Kidney (tissue), 14 donors: Measurements from ENCODE around the gene LEMD2. TPM values are rescaled to one million over a fixed set of nuclear protein-coding genes. Genes with fewer than 3 reads are reported as not detected.

Source experiments
- DNase-seq, 5 donors: peaks; one replicate each; pipeline ENCODE4 v3.0.0-alpha.2; 2013 to 2020
- FAIRE-seq: peaks from 2 replicates; lab custom pipeline; 2012; peaks lifted over from hg19 to GRCh38; lab: Jason Lieb, UNC
- H3K27ac ChIP-seq, 2 donors: one replicate each; pipeline ENCODE4 v1.7.0; 2013; ENCODE audit warnings: low read depth in 2 of 2, low read length in 2 of 2, inconsistent platforms in 1 of 2
- H3K27me3 ChIP-seq: one replicate; pipeline ENCODE4 v1.7.1; 2013; ENCODE audit warnings: low read length, inconsistent platforms; ENCODE audit not compliant: control insufficient read depth, insufficient read depth
- H3K36me3 ChIP-seq, 3 donors: one replicate each; pipeline versions ENCODE4 v1.7.0 to v1.7.1; 2013; ENCODE audit warnings: low read length in 3 of 3, control low read depth in 1 of 3, inconsistent platforms in 1 of 3; ENCODE audit not compliant: insufficient read depth in 3 of 3, control insufficient read depth in 2 of 3
- H3K4me1 ChIP-seq, 3 donors: one replicate each; pipeline versions ENCODE4 v1.7.0 to v1.7.1; 2013; ENCODE audit warnings: low read length in 3 of 3, inconsistent platforms in 1 of 3, low read depth in 1 of 3; ENCODE audit not compliant: control insufficient read depth in 2 of 3, insufficient read depth in 2 of 3
- H3K4me3 ChIP-seq, 3 donors: one replicate each; pipeline versions ENCODE4 v1.7.0 to v1.8.1; 2013; ENCODE audit warnings: low read length in 3 of 3, control low read depth in 1 of 3, inconsistent platforms in 1 of 3
- H3K9ac ChIP-seq, 3 donors: one replicate each; pipeline versions ENCODE4 v1.7.0 to v1.7.1; 2013; ENCODE audit warnings: low read length in 3 of 3, control low read depth in 1 of 3, inconsistent platforms in 1 of 3
- H3K9me3 ChIP-seq, 3 donors: one replicate each; pipeline versions ENCODE4 v1.7.0 to v1.7.1; 2013; ENCODE audit warnings: low read length in 3 of 3, control low read depth in 1 of 3, inconsistent platforms in 1 of 3; ENCODE audit not compliant: control insufficient read depth in 2 of 3, insufficient read depth in 1 of 3
- intact Hi-C: fragments of 100-400 bp; cut with DNase I; formaldehyde crosslinking; loops from one replicate; pipeline ENCODE4 v1.11.1; 2022
- polyA plus RNA-seq: library from polyadenylated mRNA; stranded (reverse); fragments of 350-450 nt; fragmentation: Illumina TruSeq; extraction: RNeasy Lipid Tissue Mini Kit (QIAGEN cat#74804); gene quantifications from one replicate; pipeline ENCODE4 v1.2.3, GENCODE V29; 2014; ENCODE audit warnings: low read depth, low replicate concordance; ENCODE audit not compliant: insufficient read depth
- total RNA-seq: library from RNA; stranded (reverse); fragmentation: NEBNext Ultra II Directional; extraction: Animal tissue kit (Norgen Biotek cat#: 25700); gene quantifications from one replicate; pipeline ENCODE4 v1.2.1, GENCODE V29; 2021
- TF ChIP-seq, protein P1 (sequence below): IDR thresholded peaks from 3 replicates; pipeline ENCODE4 v1.5.1; 2012; ENCODE audit warnings: mild to moderate bottlenecking, moderate library complexity, borderline replicate concordance; ENCODE audit not compliant: insufficient read depth; ENCODE audit errors: extremely low read depth
- donor health status: control.
- donor health status: control.
- donor health status: control.
- donor health status: control.
- donor health status: control.
- donor health status: DM: yes; HTN: yes; CAD: no.
- donor health status: Normal renal cell carcinoma (clear cell type).

LEMD2 gene
- total and polyA plus RNA-seq, 2 donors from 2014 or later = 36.4 to 57.1 TPM

GRCh38 chr6:33761922-33762629 lies 26.9 kb downstream of the LEMD2 start:
- peaks cover 0 to 10% (median 6%) of the 10 kb centered on the region in 3 donors for H3K4me1 ChIP-seq
- DNase-seq = peak in 1 of 5 donors; percentile 95

GRCh38 chr6:33761581-33761921 lies 27.4 kb downstream of the LEMD2 start:
- H3K4me3 ChIP-seq = no peak overlapping the region
- no peaks in the 10 kb centered on the region for H3K27me3 ChIP-seq
- H3K27ac ChIP-seq = no peak overlapping the region
- H3K9ac ChIP-seq = no peak overlapping the region
- no peak for DNase-seq
- H3K4me1 ChIP-seq = peaks cover 0 to 10% (median 6%) of the 10 kb centered on the region in 3 donors
- no peaks in the 10 kb centered on the region for H3K36me3 ChIP-seq
- TF ChIP-seq, protein P1, sequence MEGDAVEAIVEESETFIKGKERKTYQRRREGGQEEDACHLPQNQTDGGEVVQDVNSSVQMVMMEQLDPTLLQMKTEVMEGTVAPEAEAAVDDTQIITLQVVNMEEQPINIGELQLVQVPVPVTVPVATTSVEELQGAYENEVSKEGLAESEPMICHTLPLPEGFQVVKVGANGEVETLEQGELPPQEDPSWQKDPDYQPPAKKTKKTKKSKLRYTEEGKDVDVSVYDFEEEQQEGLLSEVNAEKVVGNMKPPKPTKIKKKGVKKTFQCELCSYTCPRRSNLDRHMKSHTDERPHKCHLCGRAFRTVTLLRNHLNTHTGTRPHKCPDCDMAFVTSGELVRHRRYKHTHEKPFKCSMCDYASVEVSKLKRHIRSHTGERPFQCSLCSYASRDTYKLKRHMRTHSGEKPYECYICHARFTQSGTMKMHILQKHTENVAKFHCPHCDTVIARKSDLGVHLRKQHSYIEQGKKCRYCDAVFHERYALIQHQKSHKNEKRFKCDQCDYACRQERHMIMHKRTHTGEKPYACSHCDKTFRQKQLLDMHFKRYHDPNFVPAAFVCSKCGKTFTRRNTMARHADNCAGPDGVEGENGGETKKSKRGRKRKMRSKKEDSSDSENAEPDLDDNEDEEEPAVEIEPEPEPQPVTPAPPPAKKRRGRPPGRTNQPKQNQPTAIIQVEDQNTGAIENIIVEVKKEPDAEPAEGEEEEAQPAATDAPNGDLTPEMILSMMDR = no peak
- intact Hi-C loops = loop anchor here (10.0 kb wide), 1 partner anchor 393 kb away; no protein-coding TSS in a partner anchor
- H3K9me3 ChIP-seq = no peaks in the 10 kb centered on the region
- no peak for FAIRE-seq

More at GRCh38 chr6:33761922-33762629, 26.9 kb downstream of the LEMD2 start:
- Histone ChIP-seq H3K36me3 (no peaks in the 10 kb centered on the region), H3K27ac (no peak overlapping the region), H3K9ac (no peak overlapping the region), H3K27me3 (no peaks in the 10 kb centered on the region), H3K4me3 (no peak overlapping the region), H3K9me3 (no peaks in the 10 kb centered on the region)
- intact Hi-C loops = loop anchor here (10.0 kb wide), 1 partner anchor 393 kb away; no protein-coding TSS in a partner anchor
- TF ChIP-seq, protein P1 = peak; percentile 68
- FAIRE-seq = no peak

GRCh38 chr6:33759887-33760629 lies 28.9 kb downstream of the LEMD2 start:
- FAIRE-seq (no peak), DNase-seq (no peak)
- Histone ChIP-seq H3K27me3 (no peaks in the 10 kb centered on the region), H3K36me3 (no peaks in the 10 kb centered on the region), H3K27ac (no peak overlapping the region), H3K4me3 (no peak overlapping the region), H3K4me1 (peaks cover 0 to 10% (median 6%) of the 10 kb centered on the region in 3 donors), H3K9me3 (no peaks in the 10 kb centered on the region), H3K9ac (no peak overlapping the region)
- intact Hi-C loops = loop anchor here (10.0 kb wide), 1 partner anchor 395 kb away; no protein-coding TSS in a partner anchor
- TF ChIP-seq, protein P1 = no peak
